Naive thymus-derived CD4-positive, alpha-beta T cell (primary cell): ENCODE measurements around the gene PHF12. TPM values are rescaled to one million over a fixed set of nuclear protein-coding genes. Genes with fewer than 3 reads are reported as not detected.
"Not testable (repeated sequence)": the region's sequence is repeated elsewhere in the genome, so short reads cannot be mapped to it uniquely, and the experiment has no call there.

Experiments used
- ATAC-seq: fragments of 150-1000 bp; cut with Tn5 transposase; 2 replicates; pipeline ENCODE4 v1.10.0; 2021; ENCODE audit warnings: mild to moderate bottlenecking, moderate library complexity
- CTCF ChIA-PET: fragments of 350-600 bp; sonication (Branson Sonifier 250); formaldehyde crosslinking; loops from one replicate; lab custom pipeline; 2021; ENCODE audit warnings: antibody characterized with exemption; lab: Charles Lee
- POLR2A ChIA-PET: fragments of 350-600 bp; sonication (Branson Sonifier 250); formaldehyde crosslinking; loops from one replicate; lab custom pipeline; 2021; ENCODE audit warnings: antibody characterized with exemption, inconsistent platforms; lab: Charles Lee
- DNase-seq, 9 donors: peaks; one replicate each; pipeline versions ENCODE4 v3.0.0 to v3.0.0-alpha.2; 2020 to 2022; ENCODE audit warnings: mixed read lengths in 1 of 9
- H3K27ac ChIP-seq: one replicate; pipeline ENCODE4 v1.7.0; 2013; ENCODE audit warnings: mild to moderate bottlenecking, low read depth, low read length, moderate library complexity
- H3K27me3 ChIP-seq, 2 donors: one replicate each; pipeline ENCODE4 v1.7.0; 2013; ENCODE audit warnings: low read length in 2 of 2, mild to moderate bottlenecking in 2 of 2, moderate library complexity in 2 of 2; ENCODE audit not compliant: control insufficient read depth in 2 of 2, insufficient read depth in 2 of 2
- H3K36me3 ChIP-seq, 3 experiments: 1 replicate in 2 of 3; 2 replicates in 1 of 3; pipeline ENCODE4 v1.7.0; 2013; ENCODE audit warnings: low read length in 3 of 3, mild to moderate bottlenecking in 3 of 3, moderate library complexity in 1 of 3; ENCODE audit not compliant: insufficient read depth in 3 of 3, control insufficient read depth in 2 of 3
- H3K4me1 ChIP-seq, 2 donors: one replicate each; pipeline ENCODE4 v1.7.0; 2013; ENCODE audit warnings: low read length in 2 of 2, mild to moderate bottlenecking in 2 of 2, moderate library complexity in 1 of 2; ENCODE audit not compliant: control insufficient read depth in 2 of 2, insufficient read depth in 2 of 2
- H3K4me3 ChIP-seq: 2 replicates; pipeline ENCODE4 v1.7.0; 2013; ENCODE audit warnings: mild to moderate bottlenecking, low read length
- H3K9me3 ChIP-seq, 3 experiments: 1 replicate in 2 of 3; 2 replicates in 1 of 3; pipeline ENCODE4 v1.7.0; 2013; ENCODE audit warnings: low read length in 3 of 3; ENCODE audit not compliant: control insufficient read depth in 2 of 3
- H3K27ac Mint-ChIP-seq, 9 donors: one replicate each; pipeline ENCODE4 v1.8.0; 2020 to 2022; ENCODE audit warnings: mixed read lengths in 9 of 9, mild to moderate bottlenecking in 8 of 9, moderate library complexity in 5 of 9, inconsistent platforms in 2 of 9
- H3K27me3 Mint-ChIP-seq, 5 donors: one replicate each; pipeline ENCODE4 v1.8.0; 2021 to 2022; ENCODE audit warnings: mixed read lengths in 5 of 5, mild to moderate bottlenecking in 1 of 5
- H3K36me3 Mint-ChIP-seq, 5 donors: one replicate each; pipeline ENCODE4 v1.8.0; 2020 to 2022; ENCODE audit warnings: mixed read lengths in 5 of 5, mild to moderate bottlenecking in 3 of 5, inconsistent platforms in 1 of 5
- H3K4me1 Mint-ChIP-seq, 7 donors: one replicate each; pipeline ENCODE4 v1.8.0; 2020 to 2022; ENCODE audit warnings: mixed read lengths in 7 of 7, mild to moderate bottlenecking in 3 of 7, inconsistent platforms in 1 of 7
- H3K4me3 Mint-ChIP-seq, 10 donors: one replicate each; pipeline ENCODE4 v1.8.0; 2020 to 2022; ENCODE audit warnings: mild to moderate bottlenecking in 10 of 10, mixed read lengths in 10 of 10, moderate library complexity in 6 of 10, inconsistent platforms in 2 of 10
- H3K9me3 Mint-ChIP-seq, 11 donors: one replicate each; pipeline ENCODE4 v1.8.0; 2020 to 2022; ENCODE audit warnings: mixed read lengths in 11 of 11, mild to moderate bottlenecking in 4 of 11, inconsistent platforms in 1 of 11, moderate library complexity in 1 of 11
- intact Hi-C, 2 donors: fragments of 100-400 bp; cut with micrococcal nuclease; formaldehyde crosslinking; loops; one replicate each; pipeline ENCODE4 v1.15.1; 2023
- polyA plus RNA-seq, 2 donors: library from polyadenylated mRNA; unstranded; fragments of 300-500 nt; fragmentation: Illumina TruSeq; gene quantifications; one replicate each; pipeline ENCODE4 v1.2.3, GENCODE V29; 2021
- total RNA-seq, 6 experiments: library from RNA in 5 of 6; stranded (reverse) in 5 of 6; gene quantifications; 1 replicate in 5 of 6; 2 replicates in 1 of 6; pipeline ENCODE4 v1.2.3 and lab custom pipeline; 2021 to 2026

The PHF12 gene
- total and polyA plus RNA-seq, 7 experiments from 2014 or later: 6.2 to 162 (median 129) TPM

- ATAC-seq (no peak), DNase-seq (no peak)
- H3K27me3 ChIP-seq: no peaks in the 10 kb centered on the region
- Mint-ChIP-seq H3K4me1 (peaks cover 50 to 92% (median 82%) of the 10 kb centered on the region in 7 donors), H3K36me3 (peaks cover 0 to 14% (median 0%) of the 10 kb centered on the region in 5 donors), H3K9me3 (no peaks in the 10 kb centered on the region), H3K27ac (peak overlapping the region in 8 of 9 donors; percentile 24 to 83 (median 74)), H3K4me3 (peak overlapping the region in 2 of 10 donors; percentile 15 to 45), H3K27me3 (no peaks in the 10 kb centered on the region)
- no peak overlapping the region for H3K4me3 ChIP-seq
- POLR2A ChIA-PET: interaction anchor here (0.5 to 12.6 kb wide), 3 partner anchors 11 to 86 kb away, joined by 3 to 107 read pairs (median 4); partner anchors contain the start of gene PHF12
- H3K36me3 ChIP-seq: no peaks in the 10 kb centered on the region
- H3K27ac ChIP-seq: no peak overlapping the region
- H3K4me1 ChIP-seq: peaks cover 20 to 38% of the 10 kb centered on the region in 2 donors
- intact Hi-C loops: no loop called here
- H3K9me3 ChIP-seq: no peaks in the 10 kb centered on the region
- CTCF ChIA-PET: interaction anchor here (1.2 to 1.5 kb wide), 2 partner anchors 18 to 181 kb away, joined by 3 read pairs; no protein-coding TSS in a partner anchor
These were observed 15.4 kb downstream of the PHF12 start for GRCh38 chr17:28935744-28936460.

GRCh38 chr17:28934508-28934907 is 16.8 kb downstream of the PHF12 start:
- intact Hi-C loops, H3K27me3 ChIP-seq, H3K27ac ChIP-seq, H3K27me3 Mint-ChIP-seq, DNase-seq, H3K4me3 ChIP-seq, H3K36me3 ChIP-seq, ATAC-seq, H3K9me3 Mint-ChIP-seq, H3K9me3 ChIP-seq, H3K4me3 Mint-ChIP-seq: not testable (repeated sequence)
- H3K4me1 ChIP-seq: peaks cover 19 to 24% of the 10 kb centered on the region in 2 donors
- Mint-ChIP-seq H3K4me1 (peaks cover 46 to 92% (median 78%) of the 10 kb centered on the region in 7 donors), H3K36me3 (peaks cover 0 to 21% (median 7%) of the 10 kb centered on the region in 5 donors), H3K27ac (peak overlapping the region in 4 of 9 donors; percentile 15 to 73 (median 53))
- CTCF ChIA-PET: interaction anchor here (0.7 to 1.2 kb wide), 3 partner anchors 11 to 170 kb away, joined by 3 to 4 read pairs (median 4); no protein-coding TSS in a partner anchor
- POLR2A ChIA-PET: interaction anchor here (0.9 to 12.6 kb wide), 5 partner anchors 9 to 91 kb away, joined by 3 to 107 read pairs (median 4); partner anchors contain the start of genes FAM222B and PHF12

- Histone ChIP-seq H3K9me3 (no peaks in the 10 kb centered on the region), H3K36me3 (peaks cover 0 to 6% (median 0%) of the 10 kb centered on the region in 3 experiments), H3K27ac (peak overlapping the region; percentile 38), H3K4me3 (no peak overlapping the region), H3K27me3 (no peaks in the 10 kb centered on the region), H3K4me1 (peaks cover 30 to 33% of the 10 kb centered on the region in 2 donors)
- ATAC-seq (no peak), DNase-seq (no peak)
- ChIA-PET CTCF (interaction anchor here (0.6 to 1.0 kb wide), 4 partner anchors 10 to 137 kb away, joined by 3 to 4 read pairs (median 4); no protein-coding TSS in a partner anchor), POLR2A (interaction anchor here (1.0 to 1.8 kb wide), 5 partner anchors 9 to 202 kb away, joined by 3 to 6 read pairs (median 3); no protein-coding TSS in a partner anchor)
- Mint-ChIP-seq H3K27ac (peak overlapping the region; percentile 36 to 99 (median 93)), H3K36me3 (peaks cover 0 to 47% (median 18%) of the 10 kb centered on the region in 5 donors), H3K4me3 (peak overlapping the region in 2 of 10 donors; percentile 5 to 10), H3K27me3 (no peaks in the 10 kb centered on the region), H3K4me1 (peaks cover 38 to 85% (median 69%) of the 10 kb centered on the region in 7 donors), H3K9me3 (peaks cover 0 to 5% (median 0%) of the 10 kb centered on the region in 11 donors)
- intact Hi-C loops: no loop called here
These were observed 21.5 kb downstream of the PHF12 start for GRCh38 chr17:28929787-28930186.

- H3K9me3 Mint-ChIP-seq: peaks cover 0 to 5% (median 0%) of the 10 kb centered on the region in 11 donors
- DNase-seq (peak in 1 of 9 donors; percentile 15), ATAC-seq (no peak)
- Histone ChIP-seq H3K27me3 (no peaks in the 10 kb centered on the region), H3K27ac (peak overlapping the region; percentile 88), H3K9me3 (no peaks in the 10 kb centered on the region), H3K4me1 (peaks cover 26 to 38% of the 10 kb centered on the region in 2 donors), H3K4me3 (no peak overlapping the region), H3K36me3 (peaks cover 4 to 17% (median 8%) of the 10 kb centered on the region in 3 experiments)
- peak overlapping the region in 2 of 10 donors; percentile 8 to 30 for H3K4me3 Mint-ChIP-seq
- peaks cover 0 to 55% (median 30%) of the 10 kb centered on the region in 5 donors for H3K36me3 Mint-ChIP-seq
- H3K27me3 Mint-ChIP-seq: no peaks in the 10 kb centered on the region
- ChIA-PET POLR2A (interaction anchor here (1.3 to 5.2 kb wide), 5 partner anchors 10 to 26 kb away, joined by 4 to 93 read pairs (median 11); partner anchors contain the start of gene PHF12), CTCF (interaction anchor here (0.6 to 1.3 kb wide), 3 partner anchors 11 to 175 kb away, joined by 3 to 4 read pairs (median 3); no protein-coding TSS in a partner anchor)
- intact Hi-C loops: no loop called here
- H3K4me1 Mint-ChIP-seq: peaks cover 35 to 81% (median 62%) of the 10 kb centered on the region in 7 donors
- peak overlapping the region; percentile 93 to 99 (median 96) for H3K27ac Mint-ChIP-seq
These were observed 23.3 kb downstream of the PHF12 start for GRCh38 chr17:28928061-28928460.

GRCh38 chr17:28926786-28927185 is 24.5 kb downstream of the PHF12 start:
- Histone ChIP-seq H3K27ac (peak overlapping the region; percentile 88), H3K36me3 (peaks cover 8 to 26% (median 8%) of the 10 kb centered on the region in 3 experiments), H3K4me3 (peak overlapping the region; percentile 4), H3K27me3 (no peaks in the 10 kb centered on the region), H3K4me1 (peaks cover 26 to 38% of the 10 kb centered on the region in 2 donors), H3K9me3 (no peaks in the 10 kb centered on the region)
- Mint-ChIP-seq H3K9me3 (peaks cover 0 to 5% (median 0%) of the 10 kb centered on the region in 11 donors), H3K27ac (peak overlapping the region; percentile 93 to 99 (median 96)), H3K36me3 (peaks cover 0 to 59% (median 36%) of the 10 kb centered on the region in 5 donors), H3K4me3 (peak overlapping the region in 8 of 10 donors; percentile 8 to 78 (median 56)), H3K4me1 (peaks cover 35 to 71% (median 56%) of the 10 kb centered on the region in 7 donors), H3K27me3 (no peaks in the 10 kb centered on the region)
- ChIA-PET CTCF (interaction anchor here (0.9 to 1.6 kb wide), 7 partner anchors 8 to 200 kb away, joined by 3 to 8 read pairs (median 4); partner anchors contain the start of gene PHF12), POLR2A (interaction anchor here (0.5 to 5.2 kb wide), 16 partner anchors 8 to 591 kb away, joined by 3 to 93 read pairs (median 4); partner anchors contain the start of gene PHF12)
- DNase-seq: peak in 1 of 9 donors; percentile 6
- intact Hi-C loops: loop anchor here (1.0 to 2.0 kb wide), 7 partner anchors 10 to 264 kb away; partner anchors contain the start of genes DHRS13 (in 1 of the 2), PHF12 (in 1 of the 2), SUPT6H (in 1 of the 2) and TRAF4 (in 1 of the 2)
- no peak for ATAC-seq
